ENCODE measurements around the gene HACD2. TPM values are rescaled to one million over a fixed set of nuclear protein-coding genes. Genes with fewer than 3 reads are reported as not detected.

HACD2 gene
- total and polyA plus RNA-seq, 10 of the 15 experiments (the other 5 are each of a cell fraction or from before 2014, with no cell fraction given), result 9.1 to 30.0 (median 18.8) TPM

GRCh38 chr3:123469323-123469995 is 115.4 kb downstream of the HACD2 start:
- Histone ChIP-seq H4K20me1 (ENCODE audit: control insufficient read depth, insufficient read depth) (no peaks in the 10 kb centered on the region), H3K36me3 (ENCODE audit: control insufficient read depth in 2 of 2, insufficient read depth in 2 of 2, low read length in 1 of 2) (no peaks in the 10 kb centered on the region), H3K4me1 (ENCODE audit: control insufficient read depth, insufficient read depth, low read length) (no peaks in the 10 kb centered on the region), H2AFZ (ENCODE audit: control insufficient read depth, low read depth, low read length) (no peak overlapping the region), H3K4me2 (ENCODE audit: control insufficient read depth, insufficient read depth) (no peak overlapping the region), H3K79me2 (ENCODE audit: control insufficient read depth, insufficient read depth, low read length) (no peaks in the 10 kb centered on the region), H3K9me3 (replicated peaks; ENCODE audit: control insufficient read depth, insufficient read depth, low read length) (no peaks in the 10 kb centered on the region), H3K9ac (ENCODE audit: control insufficient read depth, insufficient read depth, low read length) (no peak overlapping the region), H3K27me3 (replicated peaks in 1 of 2; ENCODE audit: control insufficient read depth in 2 of 2, insufficient read depth in 2 of 2, low read length in 1 of 2) (peaks cover 0 to 1% of the 10 kb centered on the region in 2 experiments; a peak in 3 of 4 replicates), H3K4me3 (no peak overlapping the region), H3K27ac (ENCODE audit: control insufficient read depth, insufficient read depth) (no peak overlapping the region)
- WGBS (ENCODE audit: insufficient coverage, insufficient replicate concordance, low lambda C conversion rate, missing lambda C conversion rate), result 27% methylated on average over 10 of the region's 11 CpGs
- ATAC-seq, result no peak
- FAIRE-seq, result no peak
- TF ChIP-seq BCL11A (IDR thresholded peaks at IDR 0.05; ENCODE audit: low read depth, low read length), result no peak
- no peak for TF ChIP-seq SMARCA5 (IDR thresholded peaks at IDR 0.05)
- TF ChIP-seq HCFC1 (IDR thresholded peaks at IDR 0.05; ENCODE audit: low read length), result no peak
- TF ChIP-seq ATF3 (IDR thresholded peaks at IDR 0.05; ENCODE audit: borderline replicate concordance, extremely low read depth, low read depth, low read length), result no peak
- no peak for TF ChIP-seq CTCF (IDR thresholded peaks at IDR 0.05 in 2 of 3, conservative IDR thresholded peaks at IDR 0.05 in 1 of 3; ENCODE audit: control insufficient read depth in 2 of 3, extremely low read depth in 1 of 3, insufficient read depth in 1 of 3, low read depth in 3 of 3, low read length in 3 of 3)
- TF ChIP-seq POU2F2 (IDR thresholded peaks at IDR 0.05; ENCODE audit: borderline replicate concordance, low read depth, low read length), result no peak
- no peak for TF ChIP-seq ZBTB40 (IDR thresholded peaks at IDR 0.05; ENCODE audit: borderline replicate concordance)
- no peak for TF ChIP-seq STAT3 (IDR thresholded peaks at IDR 0.05; ENCODE audit: low read depth, low read length)
- TF ChIP-seq PAX8 (IDR thresholded peaks at IDR 0.05), result no peak
- TF ChIP-seq TBL1XR1 (IDR thresholded peaks at IDR 0.05; ENCODE audit: low read depth, low read length), result no peak
- ChIA-PET POLR2A (no interaction called here), RAD21 (ENCODE audit: unreplicated experiment) (no interaction called here), CTCF (interaction anchor here (1.0 kb wide), 1 partner anchor 84 kb away, joined by 3 read pairs; no protein-coding TSS in a partner anchor), SMC1A (ENCODE audit: uncharacterized antibody, unreplicated experiment) (no interaction called here)
- no peak for DNase-seq (ENCODE audit: low read depth, low spot score)
- BruUV-seq (replicated peaks), result no TSS peak
- in situ Hi-C loops (cut with MboI), result no loop called here
- intact Hi-C loops (cut with micrococcal nuclease; ENCODE audit: unreplicated experiment), result no loop called here
